ENCODE data around the gene C9orf50. TPM values are rescaled to one million over a fixed set of nuclear protein-coding genes. Genes with fewer than 3 reads are reported as not detected.
A peak's percentile ranks its signal among the peaks of the same experiment; 100 is the strongest.

Gene C9orf50
- total RNA-seq, 1 experiment from 2014 or later, result not detected

- Histone ChIP-seq H3K79me1 (ENCODE audit: insufficient read depth, low read depth, low read length, poor library complexity, severe bottlenecking) (no peaks in the 10 kb centered on the region), H3K14ac (ENCODE audit: insufficient read depth, low read length) (no peak overlapping the region; the same call in 1 of the 2 replicates), H4K91ac (ENCODE audit: insufficient read length, low read depth, low read length) (peak overlapping the region; percentile 3), H2AFZ (ENCODE audit: low read length) (no peak overlapping the region), H2BK120ac (ENCODE audit: low read depth, low read length, poor library complexity, severe bottlenecking) (no peak overlapping the region), H3K9me3 (ENCODE audit: control insufficient read depth, low read depth, low read length) (peaks cover 3% of the 10 kb centered on the region), H2BK12ac (ENCODE audit: insufficient read length, low read depth, low read length) (no peak overlapping the region), H3T11ph (ENCODE audit: low read length) (no peak overlapping the region), H3K23ac (ENCODE audit: insufficient read length, low read depth, low read length) (no peak overlapping the region), H4K8ac (replicated peaks; ENCODE audit: insufficient read length, low read depth, low read length) (no peak overlapping the region), H3K18ac (ENCODE audit: insufficient read length, low read depth, low read length) (no peak overlapping the region), H3K27me3 (ENCODE audit: insufficient read depth, low read length) (no peaks in the 10 kb centered on the region), H3K56ac (ENCODE audit: insufficient read length, low read depth, low read length) (no peak overlapping the region), H3K9ac (ENCODE audit: extremely low read depth, insufficient read length, low read length) (no peak overlapping the region), H3K4me2 (ENCODE audit: insufficient read depth, insufficient read length, low read length) (no peak overlapping the region), H4K5ac (ENCODE audit: insufficient read length, low read depth, low read length) (no peak overlapping the region), H3K23me2 (ENCODE audit: insufficient read length, low read depth, low read length, poor library complexity, severe bottlenecking) (peaks cover 4% of the 10 kb centered on the region), H2BK15ac (ENCODE audit: low read depth, low read length) (no peak overlapping the region), H3K4ac (ENCODE audit: low read depth, low read length) (no peak overlapping the region), H2AK5ac (ENCODE audit: insufficient read length, low read length) (no peak overlapping the region), H3K27ac (ENCODE audit: insufficient read length, low read depth, low read length) (no peak overlapping the region), H3K4me1 (ENCODE audit: insufficient read depth, low read length) (no peaks in the 10 kb centered on the region; the same call in 1 of the 2 replicates), H2BK5ac (ENCODE audit: insufficient read length, low read length) (no peak overlapping the region), H2BK20ac (ENCODE audit: low read depth, low read length, poor library complexity, severe bottlenecking) (no peak overlapping the region), H3K79me2 (ENCODE audit: insufficient read depth, low read length) (no peaks in the 10 kb centered on the region), H4K20me1 (ENCODE audit: control insufficient read depth, insufficient read depth, insufficient read length) (no peaks in the 10 kb centered on the region)
- H3K9me3 Mint-ChIP-seq, result peaks cover 7 to 8% of the 10 kb centered on the region in 2 experiments; a peak in 4 of 5 replicates
- no peak overlapping the region for H3K4me3 Mint-ChIP-seq
- H3K4me1 Mint-ChIP-seq, result peaks cover 29 to 33% of the 10 kb centered on the region in 2 experiments
- no peak for TF ChIP-seq CTCF (conservative IDR thresholded peaks at IDR 0.05)
- peaks cover 28% of the 10 kb centered on the region for H3K27me3 Mint-ChIP-seq (ENCODE audit: low read depth)
- WGBS (ENCODE audit: extremely low coverage, insufficient read length, low lambda C conversion rate), result no CpG with 5 or more reads among the region's 13 CpGs
- H3K36me3 Mint-ChIP-seq (ENCODE audit: insufficient read depth in 1 of 3, low read depth in 3 of 3), result peaks cover 0 to 7% (median 6%) of the 10 kb centered on the region in 3 experiments; a peak in 6 of 7 replicates
- H3K27ac Mint-ChIP-seq, result peak overlapping the region in 2 of 3 experiments; percentile 58 to 93; a peak in 2 of 7 replicates
- DNase-seq, result no peak
Measured at GRCh38 chr9:129571298-129572051, 49.4 kb downstream of the C9orf50 start.

All from H9 (cell line).